HG03469 (cell line): ENCODE data around the gene PEX12.
"Not testable (repeated sequence)": the region's sequence is repeated elsewhere in the genome, so short reads cannot be mapped to it uniquely, and the experiment has no call there.

ENCODE experiments used
- ATAC-seq: cut with Tn5 transposase; IDR thresholded peaks from one replicate; pipeline ENCODE4 v1.9.1; 2021; ENCODE audit warnings: mild to moderate bottlenecking, moderate library complexity, moderate number of reproducible peaks; ENCODE audit not compliant: unreplicated experiment

Gene PEX12

GRCh38 chr17:35578197-35578928, at the start of gene PEX12:
PEX12 (minus strand) TSS chr17:35578571; CDS start chr17:35578021, 550 bp downstream.
- peak; percentile 54 for ATAC-seq

GRCh38 chr17:35627417-35627816, 49.0 kb upstream of the PEX12 start:
- no peak for ATAC-seq

- ATAC-seq: no peak
Measured at GRCh38 chr17:35621768-35622167, 43.4 kb upstream of the PEX12 start.

- no peak for ATAC-seq
Measured at GRCh38 chr17:35618628-35619027, 40.3 kb upstream of the PEX12 start.

- ATAC-seq: no peak
Measured at GRCh38 chr17:35617505-35617904, 39.1 kb upstream of the PEX12 start.

- ATAC-seq: no peak
Measured at GRCh38 chr17:35616536-35616935, 38.2 kb upstream of the PEX12 start.

GRCh38 chr17:35614810-35615209, 36.4 kb upstream of the PEX12 start:
- ATAC-seq: no peak

GRCh38 chr17:35612924-35613521, 34.7 kb upstream of the PEX12 start:
- ATAC-seq: no peak

GRCh38 chr17:35610746-35611145, 32.4 kb upstream of the PEX12 start:
- not testable (repeated sequence) for ATAC-seq

- no peak for ATAC-seq
Measured at GRCh38 chr17:35609831-35610230, 31.5 kb upstream of the PEX12 start.

GRCh38 chr17:35607239-35607847, 29.0 kb upstream of the PEX12 start:
- ATAC-seq: no peak

- ATAC-seq: no peak
Measured at GRCh38 chr17:35605678-35606077, 27.3 kb upstream of the PEX12 start.

- ATAC-seq: no peak
Measured at GRCh38 chr17:35603674-35604073, 25.3 kb upstream of the PEX12 start.

- no peak for ATAC-seq
Measured at GRCh38 chr17:35597604-35598003, 19.2 kb upstream of the PEX12 start.

GRCh38 chr17:35596530-35597233, 18.3 kb upstream of the PEX12 start:
- ATAC-seq: no peak

GRCh38 chr17:35596072-35596471, 17.7 kb upstream of the PEX12 start:
- ATAC-seq: no peak

- no peak for ATAC-seq
Measured at GRCh38 chr17:35588196-35588920, 10.0 kb upstream of the PEX12 start.

GRCh38 chr17:35587074-35587961, 8.9 kb upstream of the PEX12 start, which contains the start of gene AP2B1:
AP2B1 (plus strand) TSS chr17:35587322; CDS start chr17:35594031, 6,709 bp downstream.
- ATAC-seq: no peak

- ATAC-seq: no peak
Measured at GRCh38 chr17:35586569-35587073, 8.2 kb upstream of the PEX12 start.

GRCh38 chr17:35584061-35584460, 5.7 kb upstream of the PEX12 start:
- no peak for ATAC-seq
